NCI-H128 (cell line): ENCODE data around the gene CIT.

ENCODE experiments used
- DNase-seq: peaks from one replicate; lab custom pipeline; 2025; ENCODE audit not compliant: unreplicated experiment; lab: John Stamatoyannopoulos, UW

CIT gene

GRCh38 chr12:119748497-119748896, 128.6 kb downstream of the CIT start:
- peak; percentile 76 for DNase-seq

- DNase-seq = no peak
These were observed 131.0 kb downstream of the CIT start for GRCh38 chr12:119746169-119746568.

GRCh38 chr12:119744900-119745606, 132.1 kb downstream of the CIT start:
- no peak for DNase-seq

DNA sequence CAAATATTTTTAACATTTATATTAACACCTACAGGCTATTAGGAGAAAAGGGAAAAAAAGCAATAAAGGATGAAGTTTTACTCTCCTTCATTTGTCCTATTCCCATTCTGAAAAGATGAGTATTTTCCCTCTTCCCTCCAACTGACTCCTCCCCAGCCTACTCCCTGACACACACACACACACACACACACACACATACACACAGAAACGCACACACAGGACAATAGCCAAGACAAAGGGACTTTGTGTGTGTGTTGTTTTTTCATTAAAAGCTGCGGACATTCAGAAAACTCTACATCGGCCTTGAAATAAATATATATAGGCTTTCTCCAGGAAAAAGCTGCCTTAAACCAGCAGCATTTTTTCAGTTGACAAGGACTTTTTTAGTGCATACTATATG, 134.4 kb downstream of the CIT start:
- DNase-seq = no peak

DNA sequence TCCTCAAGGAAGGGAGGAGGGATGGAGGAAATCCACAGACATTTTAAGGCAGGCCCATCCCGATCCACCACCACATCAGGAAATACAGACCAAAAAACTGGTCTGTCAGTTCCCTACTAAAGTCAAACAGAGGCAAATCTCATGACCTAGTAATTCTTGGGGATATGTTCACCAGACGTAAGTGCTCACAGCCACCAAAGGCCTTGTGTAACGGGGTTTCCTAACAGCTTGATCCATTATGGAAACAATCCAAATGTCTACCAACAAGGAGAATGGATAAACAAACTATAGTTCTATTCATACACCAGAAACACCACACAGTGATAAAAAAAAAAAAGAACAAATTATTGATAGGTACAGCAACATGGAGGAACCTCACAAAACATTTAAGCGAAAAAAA, 136.3 kb downstream of the CIT start:
- DNase-seq = no peak

DNA sequence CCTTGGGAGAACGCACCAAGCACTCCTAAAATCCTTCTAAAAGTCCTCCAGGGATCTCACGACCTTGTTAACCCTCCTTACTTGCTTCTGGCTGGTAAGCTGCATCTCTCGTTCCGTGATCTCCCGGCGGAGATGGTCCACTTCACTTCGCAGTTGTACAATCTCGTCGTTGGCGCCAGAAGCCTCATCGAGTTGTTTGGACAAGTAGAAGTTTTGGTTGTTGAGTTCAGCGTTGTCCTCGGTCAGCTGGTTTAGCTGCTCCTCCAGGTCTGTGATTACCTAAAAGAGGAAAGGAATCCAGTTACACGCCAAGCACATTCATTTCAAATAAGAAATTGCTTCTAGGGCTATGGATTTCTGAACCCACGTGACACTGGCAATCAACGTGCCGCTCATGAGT, 142.0 kb downstream of the CIT start:
- DNase-seq = no peak

DNA sequence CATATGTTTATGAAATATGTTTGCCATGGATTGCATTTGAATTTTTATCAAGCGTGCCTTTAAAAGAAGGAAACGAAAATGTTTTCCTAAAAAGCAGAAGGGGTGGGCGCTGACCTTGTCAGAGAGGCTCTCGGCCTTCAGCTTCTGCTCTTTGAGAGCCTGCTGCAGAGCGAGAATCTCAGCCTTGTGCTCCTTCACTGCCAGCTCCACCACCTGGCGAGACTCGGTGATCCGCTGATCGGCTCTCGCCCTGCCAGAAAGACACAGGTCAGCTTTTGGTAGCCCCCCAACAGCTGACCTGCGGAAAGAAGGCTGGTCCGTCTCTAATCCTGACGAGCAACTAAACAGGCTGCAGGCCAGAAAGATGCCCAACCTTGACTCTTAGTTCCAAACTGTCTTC, 146.7 kb downstream of the CIT start:
- no peak for DNase-seq

DNA sequence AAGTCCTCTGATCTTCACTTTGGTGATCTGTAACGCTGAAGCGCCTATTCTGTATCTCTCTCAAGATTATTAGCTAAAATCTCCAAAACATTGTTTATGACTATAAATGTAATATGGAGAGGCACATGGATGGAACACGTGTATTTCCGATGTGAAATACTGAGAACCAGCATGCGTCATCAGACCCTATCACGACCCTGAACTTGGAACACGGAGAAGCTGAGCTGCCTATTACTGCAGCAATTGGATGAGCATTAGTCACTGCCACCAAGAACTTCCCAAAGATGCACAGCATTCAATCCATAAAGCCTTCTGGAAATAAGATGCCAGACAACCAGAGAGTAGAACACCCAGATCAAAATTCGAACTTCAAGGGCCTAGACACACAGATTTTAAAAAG, 147.2 kb downstream of the CIT start:
- no peak for DNase-seq

- DNase-seq = no peak
These were observed 148.7 kb downstream of the CIT start for GRCh38 chr12:119728444-119728745.

- no peak for DNase-seq
These were observed 149.3 kb downstream of the CIT start for GRCh38 chr12:119727600-119728443.

- no peak for DNase-seq
These were observed 151.6 kb downstream of the CIT start for GRCh38 chr12:119725523-119725922.

DNA sequence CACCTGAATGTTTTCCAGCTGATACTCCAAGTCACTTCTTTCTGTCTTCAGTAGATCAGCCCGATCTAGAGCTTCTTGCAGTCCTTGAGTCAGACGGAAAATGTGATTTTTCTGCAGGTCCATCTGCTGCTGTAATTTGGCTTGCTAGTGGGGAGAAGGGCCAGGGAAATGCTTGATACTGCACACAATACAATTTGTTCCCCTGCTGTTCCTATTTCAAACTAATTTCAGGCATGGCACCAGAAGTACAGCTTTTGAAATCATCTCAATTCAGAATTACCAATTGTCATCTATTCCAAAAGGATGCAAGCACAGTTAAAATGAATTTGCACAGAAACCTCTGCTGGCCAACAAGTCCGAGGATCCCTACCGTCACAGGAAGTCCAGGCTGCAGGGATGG, 155.8 kb downstream of the CIT start:
- no peak for DNase-seq

GRCh38 chr12:119720349-119720748, 156.8 kb downstream of the CIT start:
- DNase-seq = no peak

DNA sequence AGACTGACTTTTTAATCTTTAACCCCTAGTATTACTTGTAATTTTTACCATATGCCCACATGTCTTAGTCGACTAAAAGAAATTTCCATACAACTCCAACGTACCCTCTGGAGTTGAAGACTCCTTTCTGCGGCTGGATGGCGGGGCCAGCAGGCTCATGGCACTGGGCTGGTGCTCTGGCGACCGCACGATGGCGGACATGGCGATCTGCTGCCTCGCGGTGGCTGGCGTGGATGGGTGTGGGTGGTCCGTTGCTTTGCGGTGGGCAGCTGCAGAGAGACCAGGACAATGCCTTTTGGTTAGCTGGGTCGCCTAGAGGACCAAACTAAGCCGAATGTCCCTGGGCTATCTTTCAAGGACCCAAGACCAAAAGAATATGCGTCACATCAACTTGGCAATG, 159.0 kb downstream of the CIT start:
- DNase-seq = no peak

DNA sequence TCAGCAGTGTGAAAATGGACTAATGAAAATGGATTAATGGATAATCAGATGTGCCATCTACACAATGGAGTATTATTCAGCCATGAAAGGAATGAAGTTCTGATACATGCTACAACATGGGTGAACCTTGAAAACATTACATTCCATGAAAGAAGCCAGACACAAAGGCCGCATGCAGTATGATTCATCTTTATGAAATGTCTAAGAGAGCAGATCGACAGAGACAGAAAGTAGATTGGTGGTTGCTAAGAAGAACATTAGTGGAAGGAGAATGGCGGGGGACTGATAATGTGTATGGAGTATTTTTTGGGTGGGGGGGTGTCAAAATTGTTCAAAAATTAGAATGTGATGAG, 161.9 kb downstream of the CIT start:
- no peak for DNase-seq

DNA sequence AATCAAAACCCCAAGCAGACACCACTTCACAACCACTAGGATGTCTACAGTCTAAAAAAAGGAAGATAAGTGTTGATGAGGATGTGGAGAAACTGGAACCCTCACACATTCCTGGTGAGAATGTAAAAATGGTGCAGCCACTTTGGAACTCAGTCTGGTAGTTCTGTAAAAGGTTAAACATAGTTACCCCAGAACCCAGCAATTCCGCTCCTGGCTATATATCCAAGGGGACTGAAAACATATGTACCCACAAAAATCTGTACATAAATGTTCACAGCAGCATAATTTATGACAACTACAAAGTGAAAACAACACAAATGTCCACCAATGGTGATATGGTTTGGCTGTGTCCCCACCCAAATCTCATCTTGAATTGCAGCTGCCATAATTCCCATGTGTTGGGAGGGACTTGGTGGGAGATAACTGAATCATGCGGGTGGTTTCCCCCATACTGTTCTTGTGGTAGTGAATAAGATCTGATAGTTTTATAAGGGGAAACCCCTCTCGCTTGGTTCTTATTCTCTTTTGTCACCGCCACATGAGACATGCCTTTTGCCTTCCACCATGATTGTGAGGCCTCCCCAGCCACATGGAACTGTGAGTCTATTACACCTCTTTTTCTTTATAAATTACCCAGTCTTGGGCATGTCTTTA, 162.4 kb downstream of the CIT start:
- no peak for DNase-seq

DNA sequence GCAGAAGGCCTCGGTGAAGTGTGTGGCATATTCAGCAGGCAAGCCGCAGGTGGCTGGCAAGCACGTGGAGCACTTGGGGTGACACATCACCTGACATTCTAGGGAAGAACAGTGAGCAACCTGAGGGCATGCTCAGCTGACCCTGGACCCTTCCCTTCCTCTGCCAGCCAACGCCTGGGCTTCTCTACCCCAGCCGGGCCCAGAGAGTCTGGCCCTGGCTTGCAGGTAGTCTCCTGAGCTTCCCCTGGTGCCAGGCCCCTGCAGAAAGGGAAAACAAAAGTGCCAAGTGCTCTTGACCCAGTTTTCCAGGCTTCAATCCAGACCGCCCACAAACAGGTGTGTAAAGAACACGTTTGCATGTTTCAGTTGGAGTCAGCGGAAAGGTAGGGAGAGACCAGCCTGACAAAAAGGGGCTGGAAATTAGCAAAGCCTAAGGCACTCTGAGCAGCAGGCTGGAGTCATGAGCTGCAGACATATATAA, 163.5 kb downstream of the CIT start:
- peak; percentile 84 for DNase-seq

DNA sequence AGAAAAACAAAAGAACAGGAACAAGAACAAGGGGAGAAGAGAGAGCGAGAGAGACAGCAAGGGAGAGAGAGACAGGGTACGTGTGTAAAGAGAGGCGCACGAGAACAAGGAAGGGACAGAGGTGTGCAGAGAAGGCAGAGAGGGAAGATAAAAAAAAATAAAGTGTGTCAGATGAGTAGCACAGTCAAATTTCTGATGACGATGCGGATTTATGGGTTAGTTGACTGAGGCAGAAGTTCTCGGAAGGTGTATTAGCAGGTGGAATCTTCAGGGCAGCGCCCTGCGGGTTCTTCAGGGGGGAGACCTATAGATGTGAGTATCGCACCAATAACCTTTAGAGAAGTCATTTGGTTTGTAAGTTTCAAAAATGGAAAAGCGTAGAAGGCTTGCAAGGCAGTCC, 164.4 kb downstream of the CIT start:
- DNase-seq = no peak

DNA sequence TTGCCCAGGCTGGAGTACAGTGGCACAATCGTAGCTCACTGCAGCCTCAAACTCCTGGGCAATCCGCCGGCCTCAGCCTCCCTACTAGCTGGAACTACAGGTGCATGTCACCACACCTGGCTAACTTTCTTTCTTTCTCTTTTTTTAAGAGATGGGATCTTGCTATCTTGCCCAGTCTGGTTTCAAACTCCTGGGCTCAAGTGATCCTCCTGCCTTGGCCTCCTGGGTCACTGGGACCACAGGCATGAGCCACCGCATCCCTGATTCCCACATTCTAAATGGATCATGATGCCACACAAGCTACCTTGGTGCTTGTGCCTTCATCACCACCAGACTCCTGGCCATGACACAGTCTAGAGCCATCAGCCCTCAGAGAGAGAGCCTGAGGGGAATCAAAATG, 165.4 kb downstream of the CIT start:
- DNase-seq = no peak

DNA sequence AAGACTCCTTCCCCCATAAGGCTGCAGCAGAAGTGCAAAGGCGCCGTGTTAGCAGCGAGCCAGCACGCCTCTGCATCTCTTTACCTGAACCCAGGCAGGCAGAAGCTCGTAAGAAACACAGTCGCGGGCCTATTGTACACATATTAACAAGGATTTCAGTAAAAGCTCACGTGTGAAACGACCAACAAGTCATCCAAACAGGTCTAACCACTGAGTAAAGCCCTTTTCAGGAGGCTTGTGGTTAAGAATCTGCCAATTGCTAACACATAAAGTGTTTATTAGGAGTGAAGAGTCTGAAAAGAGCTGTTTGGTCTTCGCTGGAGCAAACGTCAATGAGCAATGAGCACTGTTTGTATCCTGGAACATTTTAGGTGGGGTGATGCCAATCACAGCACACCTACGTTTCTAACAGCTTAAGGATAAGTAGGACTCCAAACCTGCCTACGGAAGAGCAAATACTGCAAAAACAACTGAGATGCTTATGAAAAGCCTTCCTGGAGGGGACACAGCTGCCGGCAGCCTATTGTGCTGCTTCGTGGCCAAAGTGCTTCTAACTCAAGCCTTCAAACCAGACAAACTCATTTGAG, 166.1 kb downstream of the CIT start:
- DNase-seq = peak; percentile 25

DNA sequence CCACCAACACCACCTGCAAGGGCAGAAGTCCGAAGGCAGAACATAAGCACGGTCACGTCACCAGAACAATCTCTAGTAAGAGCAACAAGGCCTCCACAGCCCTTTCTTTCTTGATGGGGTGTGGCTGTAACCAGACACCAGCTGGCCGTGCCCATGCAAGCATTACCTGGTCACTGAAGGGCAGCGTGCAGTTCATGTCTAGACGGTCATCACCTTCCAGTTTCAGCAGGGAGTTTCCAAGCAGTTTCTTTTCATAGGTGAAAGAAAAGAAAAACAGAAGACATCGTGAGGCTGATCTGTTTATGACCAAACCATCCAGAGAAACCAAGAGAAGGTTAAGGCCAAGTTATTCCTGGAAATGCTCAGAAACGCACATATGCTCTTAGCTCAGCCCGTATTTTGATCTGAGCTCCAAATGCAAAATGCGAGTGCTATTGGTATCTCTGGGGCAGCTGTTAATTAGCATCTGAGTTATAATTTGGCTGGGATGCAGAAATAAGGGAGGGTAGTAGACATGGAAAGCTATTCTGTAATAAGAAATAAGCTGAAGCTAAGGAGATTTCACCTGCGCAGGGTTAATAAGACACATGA, 166.7 kb downstream of the CIT start:
- no peak for DNase-seq
